ENCODE data around the gene CEACAM3.
"Not testable (repeated sequence)": the region's sequence is repeated elsewhere in the genome, so short reads cannot be mapped to it uniquely, and the experiment has no call there.

CEACAM3 gene

DNA sequence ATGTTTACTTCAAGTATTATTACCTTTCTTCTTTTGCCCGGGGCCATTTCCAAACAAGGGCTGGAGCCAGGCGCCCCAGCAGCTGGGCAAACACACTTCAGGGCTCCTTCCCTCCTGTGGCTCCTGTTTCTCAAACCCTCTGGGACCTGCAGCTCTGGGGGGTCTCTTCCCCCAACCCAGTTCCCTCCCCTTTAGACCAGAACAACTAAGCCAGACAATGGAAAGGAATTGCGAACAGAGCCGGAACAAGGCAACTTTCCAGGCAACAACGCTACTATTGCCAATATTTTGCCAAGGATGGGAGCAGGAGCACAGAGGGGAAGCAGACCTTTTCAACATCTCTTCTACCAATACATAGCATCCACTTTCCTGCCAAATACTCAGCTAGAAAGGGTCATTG is 7.3 kb upstream of the CEACAM3 start:
- not testable (repeated sequence) for H3K9me3 ChIP-seq (replicated peaks in 1 of 2; ENCODE audit: control insufficient read depth in 2 of 2, insufficient read depth in 1 of 2, low read depth in 1 of 2, low read length in 2 of 2); H3K14ac ChIP-seq (ENCODE audit: low read length); H2AK5ac ChIP-seq (ENCODE audit: low read depth, low read length); H3K79me1 ChIP-seq (ENCODE audit: low read depth, low read length); H4K8ac ChIP-seq (ENCODE audit: low read depth, low read length); H2BK5ac ChIP-seq (ENCODE audit: low read length); H3K4ac ChIP-seq (ENCODE audit: low read length); H3K18ac ChIP-seq (ENCODE audit: low read length); H2BK12ac ChIP-seq (ENCODE audit: low read length); H4K91ac ChIP-seq (ENCODE audit: low read depth, low read length, poor library complexity); H2BK120ac ChIP-seq (ENCODE audit: low read depth, low read length); DNase-seq (ENCODE audit: low spot score); H3K4me1 ChIP-seq (ENCODE audit: control insufficient read depth in 2 of 2, insufficient read depth in 1 of 2, low read depth in 1 of 2, low read length in 2 of 2); H3K36me3 ChIP-seq (replicated peaks in 1 of 2; ENCODE audit: control insufficient read depth in 2 of 2, insufficient read depth in 2 of 2, low read length in 2 of 2); H3K23ac ChIP-seq (ENCODE audit: low read depth, low read length, poor library complexity); H3K9ac ChIP-seq (ENCODE audit: low read depth, low read length, poor library complexity); H3K27ac ChIP-seq (replicated peaks; ENCODE audit: low read length); H3K4me3 ChIP-seq (ENCODE audit: low read length in 2 of 2); H2BK15ac ChIP-seq (ENCODE audit: low read length); H2AFZ ChIP-seq (ENCODE audit: low read length); H3K4me2 ChIP-seq (ENCODE audit: insufficient read depth, low read length, poor library complexity, severe bottlenecking)
- WGBS, 2 donors (ENCODE audit: extremely low coverage in 2 of 2, insufficient read length in 2 of 2, insufficient replicate concordance in 1 of 2): no CpG with 5 or more reads among the region's 5 CpGs
- H3K27me3 ChIP-seq (ENCODE audit: control insufficient read depth in 3 of 3, insufficient read depth in 3 of 3, low read depth in 1 of 3, low read length in 3 of 3): peaks cover 2 to 42% (median 10%) of the 10 kb centered on the region in 3 experiments

DNA sequence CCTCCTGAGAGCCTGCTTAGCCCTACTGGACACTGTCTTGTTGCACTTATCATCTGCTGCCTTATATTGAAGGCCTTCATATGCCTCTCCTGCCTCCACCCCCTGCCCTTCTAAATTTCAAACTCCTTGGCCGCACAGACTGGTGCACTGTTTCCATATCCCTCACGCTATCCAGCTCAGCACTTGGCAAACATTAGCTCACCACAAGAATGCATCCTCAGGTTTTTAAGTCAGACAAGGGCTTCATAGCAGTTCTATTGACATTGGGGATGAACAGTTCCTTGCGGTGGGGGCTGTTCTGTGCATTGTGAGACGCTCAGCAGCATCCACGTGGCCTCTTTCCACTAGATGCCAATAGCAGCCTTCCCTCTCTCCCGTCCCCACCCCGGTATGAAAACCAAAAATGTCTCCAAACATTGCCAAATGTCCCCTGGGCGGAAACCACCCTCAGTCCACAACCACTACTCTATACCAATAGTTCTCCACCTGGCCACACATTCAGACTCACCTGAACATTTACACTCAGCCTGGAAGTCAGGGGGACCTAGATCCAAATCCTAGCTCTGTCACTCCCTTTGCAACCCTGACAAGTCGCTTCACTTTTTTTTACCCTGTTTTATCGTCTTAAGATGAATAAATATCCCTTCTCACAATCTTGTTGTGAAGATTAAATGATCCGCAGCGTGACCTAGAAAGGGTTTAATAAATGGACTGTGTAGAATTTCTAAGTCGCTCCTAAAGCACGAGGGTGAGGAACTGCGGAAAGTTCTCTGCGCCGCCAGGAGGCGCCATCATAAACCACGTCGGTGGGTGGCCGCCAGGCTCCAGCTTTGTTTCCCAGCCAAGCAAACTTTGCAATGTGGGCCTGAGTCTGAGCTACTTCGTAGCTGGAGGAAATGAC is 3.6 kb upstream of the CEACAM3 start:
- peak; percentile 46 for DNase-seq (ENCODE audit: low spot score)

DNA sequence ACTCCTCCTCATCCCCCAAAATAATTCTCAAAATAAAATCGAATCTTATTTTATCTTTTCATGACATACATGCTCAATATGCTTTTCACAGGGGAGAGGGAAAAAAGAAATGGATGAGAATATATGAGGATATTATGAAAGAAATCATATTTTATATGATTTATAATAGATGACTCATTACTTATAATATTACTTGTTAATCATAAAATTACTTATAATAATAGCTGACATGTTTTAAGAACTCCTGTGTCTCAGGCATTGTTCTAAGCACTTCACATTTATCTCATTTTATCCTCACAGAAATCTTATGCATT is 3.0 kb upstream of the CEACAM3 start:
- H3K4ac ChIP-seq (ENCODE audit: low read length): no peak overlapping the region
- no peak overlapping the region for H3K4me2 ChIP-seq (ENCODE audit: insufficient read depth, low read length, poor library complexity, severe bottlenecking)
- peaks cover 0 to 18% (median 0%) of the 10 kb centered on the region in 3 experiments for H3K27me3 ChIP-seq (ENCODE audit: control insufficient read depth in 3 of 3, insufficient read depth in 3 of 3, low read depth in 1 of 3, low read length in 3 of 3)
- no peak overlapping the region for H2BK120ac ChIP-seq (ENCODE audit: low read depth, low read length)
- WGBS, 2 donors (ENCODE audit: extremely low coverage in 2 of 2, insufficient read length in 2 of 2, insufficient replicate concordance in 1 of 2): no CpG with 5 or more reads among the region's 1 CpG
- no peak overlapping the region for H2AFZ ChIP-seq (ENCODE audit: low read length)
- no peak overlapping the region for H3K18ac ChIP-seq (ENCODE audit: low read length)
- no peak for DNase-seq (ENCODE audit: low spot score)
- no peak overlapping the region for H3K23ac ChIP-seq (ENCODE audit: low read depth, low read length, poor library complexity)
- H2AK5ac ChIP-seq (ENCODE audit: low read depth, low read length): no peak overlapping the region
- H3K14ac ChIP-seq (ENCODE audit: low read length): no peak overlapping the region
- H3K9ac ChIP-seq (ENCODE audit: low read depth, low read length, poor library complexity): no peak overlapping the region
- H3K36me3 ChIP-seq (replicated peaks in 1 of 2; ENCODE audit: control insufficient read depth in 2 of 2, insufficient read depth in 2 of 2, low read length in 2 of 2): no peaks in the 10 kb centered on the region
- H3K9me3 ChIP-seq (replicated peaks in 1 of 2; ENCODE audit: control insufficient read depth in 2 of 2, insufficient read depth in 1 of 2, low read depth in 1 of 2, low read length in 2 of 2): no peaks in the 10 kb centered on the region
- no peak overlapping the region for H2BK12ac ChIP-seq (ENCODE audit: low read length)
- no peak overlapping the region for H2BK5ac ChIP-seq (ENCODE audit: low read length)
- H4K8ac ChIP-seq (ENCODE audit: low read depth, low read length): no peak overlapping the region
- H4K91ac ChIP-seq (ENCODE audit: low read depth, low read length, poor library complexity): no peak overlapping the region
- no peak overlapping the region for H3K4me3 ChIP-seq (ENCODE audit: low read length in 2 of 2)
- H2BK15ac ChIP-seq (ENCODE audit: low read length): no peak overlapping the region
- no peak overlapping the region for H3K27ac ChIP-seq (replicated peaks; ENCODE audit: low read length)
- H3K4me1 ChIP-seq (ENCODE audit: control insufficient read depth in 2 of 2, insufficient read depth in 1 of 2, low read depth in 1 of 2, low read length in 2 of 2): no peaks in the 10 kb centered on the region
- H3K79me1 ChIP-seq (ENCODE audit: low read depth, low read length): no peaks in the 10 kb centered on the region

More for the DNA sequence above, 3.6 kb upstream of the CEACAM3 start:
- Histone ChIP-seq H3K79me1 (ENCODE audit: low read depth, low read length) (no peaks in the 10 kb centered on the region), H3K27ac (replicated peaks; ENCODE audit: low read length) (no peak overlapping the region), H3K18ac (ENCODE audit: low read length) (no peak overlapping the region), H3K9ac (ENCODE audit: low read depth, low read length, poor library complexity) (no peak overlapping the region), H3K14ac (ENCODE audit: low read length) (no peak overlapping the region), H2BK5ac (ENCODE audit: low read length) (no peak overlapping the region), H2AFZ (ENCODE audit: low read length) (no peak overlapping the region), H3K4me2 (ENCODE audit: insufficient read depth, low read length, poor library complexity, severe bottlenecking) (no peak overlapping the region), H4K8ac (ENCODE audit: low read depth, low read length) (no peak overlapping the region), H2BK120ac (ENCODE audit: low read depth, low read length) (no peak overlapping the region), H3K23ac (ENCODE audit: low read depth, low read length, poor library complexity) (no peak overlapping the region), H3K4me3 (ENCODE audit: low read length in 2 of 2) (no peak overlapping the region), H3K36me3 (replicated peaks in 1 of 2; ENCODE audit: control insufficient read depth in 2 of 2, insufficient read depth in 2 of 2, low read length in 2 of 2) (no peaks in the 10 kb centered on the region), H3K27me3 (ENCODE audit: control insufficient read depth in 3 of 3, insufficient read depth in 3 of 3, low read depth in 1 of 3, low read length in 3 of 3) (peaks cover 0 to 19% (median 0%) of the 10 kb centered on the region in 3 experiments), H2BK15ac (ENCODE audit: low read length) (no peak overlapping the region), H3K9me3 (replicated peaks in 1 of 2; ENCODE audit: control insufficient read depth in 2 of 2, insufficient read depth in 1 of 2, low read depth in 1 of 2, low read length in 2 of 2) (no peaks in the 10 kb centered on the region), H2AK5ac (ENCODE audit: low read depth, low read length) (no peak overlapping the region), H3K4me1 (ENCODE audit: control insufficient read depth in 2 of 2, insufficient read depth in 1 of 2, low read depth in 1 of 2, low read length in 2 of 2) (no peaks in the 10 kb centered on the region), H2BK12ac (ENCODE audit: low read length) (no peak overlapping the region), H3K4ac (ENCODE audit: low read length) (no peak overlapping the region), H4K91ac (ENCODE audit: low read depth, low read length, poor library complexity) (no peak overlapping the region)
- no CpG with 5 or more reads among the region's 22 CpGs for WGBS, 2 donors (ENCODE audit: extremely low coverage in 2 of 2, insufficient read length in 2 of 2, insufficient replicate concordance in 1 of 2)

DNA sequence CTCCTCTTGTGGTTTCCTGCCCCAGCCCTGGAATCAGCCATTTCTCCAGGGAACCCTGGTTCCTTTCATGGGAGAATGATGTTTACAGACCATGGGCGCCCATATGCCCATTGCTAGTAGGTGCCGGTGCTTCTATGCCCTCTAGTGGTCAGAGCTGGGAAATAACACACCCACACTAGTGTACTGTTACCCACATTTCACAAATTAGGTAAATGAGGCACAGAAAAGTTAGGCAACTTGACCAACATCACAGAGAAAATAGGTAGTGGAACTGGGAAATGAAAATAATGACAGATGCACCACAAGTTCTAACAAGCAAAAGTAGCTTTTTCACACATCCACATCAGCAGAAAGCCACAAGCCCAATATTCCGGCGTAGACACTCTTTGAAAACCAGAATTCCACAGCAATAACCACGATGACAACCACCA is 1.3 kb upstream of the CEACAM3 start:
- H2BK15ac ChIP-seq (ENCODE audit: low read length): no peak overlapping the region
- H2BK120ac ChIP-seq (ENCODE audit: low read depth, low read length): no peak overlapping the region
- H3K4me2 ChIP-seq (ENCODE audit: insufficient read depth, low read length, poor library complexity, severe bottlenecking): no peak overlapping the region
- H3K23ac ChIP-seq (ENCODE audit: low read depth, low read length, poor library complexity): no peak overlapping the region
- no peak overlapping the region for H4K8ac ChIP-seq (ENCODE audit: low read depth, low read length)
- no peak overlapping the region for H3K14ac ChIP-seq (ENCODE audit: low read length)
- no peak overlapping the region for H3K27ac ChIP-seq (replicated peaks; ENCODE audit: low read length)
- H3K9me3 ChIP-seq (replicated peaks in 1 of 2; ENCODE audit: control insufficient read depth in 2 of 2, insufficient read depth in 1 of 2, low read depth in 1 of 2, low read length in 2 of 2): no peaks in the 10 kb centered on the region
- no peak overlapping the region for H2AFZ ChIP-seq (ENCODE audit: low read length)
- H3K18ac ChIP-seq (ENCODE audit: low read length): no peak overlapping the region
- H3K4ac ChIP-seq (ENCODE audit: low read length): no peak overlapping the region
- WGBS, 2 donors (ENCODE audit: extremely low coverage in 2 of 2, insufficient read length in 2 of 2, insufficient replicate concordance in 1 of 2): no CpG with 5 or more reads among the region's 5 CpGs
- no peaks in the 10 kb centered on the region for H3K79me1 ChIP-seq (ENCODE audit: low read depth, low read length)
- no peaks in the 10 kb centered on the region for H3K36me3 ChIP-seq (replicated peaks in 1 of 2; ENCODE audit: control insufficient read depth in 2 of 2, insufficient read depth in 2 of 2, low read length in 2 of 2)
- no peak overlapping the region for H3K4me3 ChIP-seq (ENCODE audit: low read length in 2 of 2)
- peak; percentile 30 for DNase-seq (ENCODE audit: low spot score)
- H2BK12ac ChIP-seq (ENCODE audit: low read length): no peak overlapping the region
- no peak overlapping the region for H4K91ac ChIP-seq (ENCODE audit: low read depth, low read length, poor library complexity)
- H2BK5ac ChIP-seq (ENCODE audit: low read length): no peak overlapping the region
- H3K27me3 ChIP-seq (ENCODE audit: control insufficient read depth in 3 of 3, insufficient read depth in 3 of 3, low read depth in 1 of 3, low read length in 3 of 3): peaks cover 0 to 15% (median 0%) of the 10 kb centered on the region in 3 experiments
- no peak overlapping the region for H3K9ac ChIP-seq (ENCODE audit: low read depth, low read length, poor library complexity)
- H2AK5ac ChIP-seq (ENCODE audit: low read depth, low read length): no peak overlapping the region
- no peaks in the 10 kb centered on the region for H3K4me1 ChIP-seq (ENCODE audit: control insufficient read depth in 2 of 2, insufficient read depth in 1 of 2, low read depth in 1 of 2, low read length in 2 of 2)
